GM18870 (cell line): Measurements from ENCODE around the gene ASGR1.
"Not testable (repeated sequence)": the region's sequence is repeated elsewhere in the genome, so short reads cannot be mapped to it uniquely, and the experiment has no call there.

ENCODE experiments used
- ATAC-seq: cut with Tn5 transposase; IDR thresholded peaks from one replicate; pipeline ENCODE4 v1.9.1; 2021; ENCODE audit warnings: moderate library complexity; ENCODE audit not compliant: unreplicated experiment

ASGR1 gene

DNA sequence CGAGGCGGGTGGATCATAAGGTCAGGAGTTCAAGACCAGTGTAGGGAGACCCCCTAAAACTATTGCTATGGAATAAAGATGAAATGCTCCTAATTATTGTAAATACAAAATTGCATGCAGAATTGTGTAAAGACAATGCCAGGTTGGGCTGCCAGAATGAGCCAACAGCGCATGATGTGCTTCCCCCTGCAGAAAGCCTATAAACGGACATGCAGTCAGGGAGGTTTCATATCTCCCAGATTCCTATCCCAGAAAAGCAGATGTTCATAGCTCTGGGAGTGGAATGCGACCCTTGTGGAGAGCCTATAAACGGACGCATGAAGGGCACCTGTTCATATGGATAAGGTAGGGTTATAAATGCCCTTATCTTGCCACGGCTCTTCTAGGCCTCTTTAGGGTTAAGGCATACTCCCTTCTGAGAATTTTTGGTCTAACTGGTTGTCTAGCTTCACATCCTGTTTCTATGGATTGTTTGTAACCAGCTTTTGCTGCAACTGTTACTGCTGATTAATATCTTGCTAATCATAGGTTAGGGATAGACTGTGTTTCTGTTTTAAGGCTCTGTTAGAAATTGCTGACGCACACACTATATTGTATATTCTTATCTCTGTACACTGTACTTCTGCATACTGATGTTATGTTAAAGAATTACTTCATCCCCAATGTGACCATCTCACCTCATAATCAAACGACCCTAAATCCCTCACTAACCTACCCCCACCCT, 10.2 kb downstream of the ASGR1 start:
- ATAC-seq: not testable (repeated sequence)

- ATAC-seq: no peak
These were observed 11.3 kb downstream of the ASGR1 start for GRCh38 chr17:7167832-7168231.

- ATAC-seq: no peak
These were observed 12.3 kb downstream of the ASGR1 start for GRCh38 chr17:7166873-7167272.

DNA sequence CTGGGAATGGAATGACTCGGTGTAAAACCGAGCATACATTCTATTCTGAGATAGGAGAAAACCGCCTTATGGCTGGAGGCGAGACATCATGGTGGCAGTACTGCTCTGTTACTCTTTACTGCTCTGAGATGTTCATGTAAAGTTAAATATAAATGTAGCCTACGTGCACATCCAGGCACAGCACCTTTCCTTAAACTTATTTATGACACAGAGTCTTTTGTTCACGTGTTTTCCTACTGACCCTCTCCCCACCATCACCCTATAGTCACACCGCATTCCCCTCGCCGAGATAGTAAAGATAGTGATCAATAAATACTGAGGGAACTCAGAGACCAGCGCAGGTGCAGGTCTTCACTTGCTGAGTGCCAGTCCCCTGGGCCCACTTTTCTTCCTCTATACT, 19.6 kb downstream of the ASGR1 start:
- ATAC-seq: not testable (repeated sequence)

DNA sequence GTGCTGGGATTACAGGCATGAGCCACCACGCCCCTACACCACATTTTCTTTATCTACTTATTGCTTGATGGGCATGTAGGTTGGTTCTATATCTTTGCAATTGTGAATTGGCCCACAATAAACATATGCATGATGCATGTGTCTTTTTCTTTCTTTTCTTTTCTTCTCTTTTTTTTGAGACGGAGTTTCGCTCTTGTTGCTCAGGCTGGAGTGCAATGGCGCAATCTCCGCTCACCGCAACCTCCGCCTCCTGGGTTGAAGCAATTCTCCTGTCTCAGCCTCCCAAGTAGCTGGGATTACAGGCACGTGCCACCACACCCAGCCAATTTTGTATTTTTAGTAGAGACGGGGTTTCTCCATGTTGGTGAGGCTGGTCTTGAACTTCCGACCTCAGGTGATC, 20.7 kb downstream of the ASGR1 start:
- ATAC-seq: not testable (repeated sequence)

DNA sequence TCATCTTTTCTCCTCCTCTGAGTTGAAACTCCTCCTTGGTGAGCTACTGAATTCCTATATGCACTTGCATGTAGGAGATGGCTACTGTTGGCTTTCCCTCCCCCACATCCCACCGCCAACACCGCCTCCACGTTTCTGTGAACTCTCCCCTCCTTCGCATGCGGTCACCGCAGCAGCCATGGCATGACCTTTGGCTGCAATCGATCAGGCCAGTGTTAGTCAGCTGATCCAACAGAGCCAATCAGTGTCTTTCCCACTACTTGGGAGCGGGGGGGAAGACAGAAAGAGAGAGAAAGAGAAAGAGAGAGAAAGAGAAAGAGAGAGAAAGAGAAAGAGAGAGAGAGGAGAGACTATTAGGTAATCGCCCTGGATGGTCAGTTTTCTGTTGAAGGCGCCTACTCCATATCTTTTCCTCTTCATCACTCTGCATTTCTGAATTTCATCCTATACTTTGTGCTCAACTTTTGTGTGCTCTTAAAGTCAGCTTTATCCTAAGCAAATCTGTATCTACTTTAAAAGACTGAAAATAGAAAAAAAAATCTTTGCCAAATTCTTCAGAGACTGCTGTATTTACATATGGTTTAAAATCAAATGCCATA, 22.7 kb downstream of the ASGR1 start:
- ATAC-seq: no peak

DNA sequence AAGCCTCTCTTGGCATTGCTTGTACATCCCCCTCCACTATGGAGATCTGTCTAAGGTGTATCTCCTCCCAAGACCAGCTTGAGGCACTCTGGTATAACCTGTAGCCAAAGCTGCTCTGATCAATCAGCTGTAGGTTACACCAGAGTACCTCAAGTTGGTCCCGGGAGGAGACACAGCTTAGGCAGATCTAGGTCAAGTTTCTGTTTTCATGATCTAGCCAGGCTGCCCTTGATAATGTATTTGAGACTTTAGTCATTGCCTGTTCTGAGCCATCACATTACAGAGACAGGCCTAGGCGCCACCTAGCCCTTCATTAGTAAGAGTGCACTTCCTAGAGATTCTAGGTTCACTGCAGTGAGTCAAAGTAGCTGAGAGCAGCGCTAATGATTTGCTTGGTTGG, 31.4 kb downstream of the ASGR1 start:
- no peak for ATAC-seq

GRCh38 chr17:7146115-7146514, 33.1 kb downstream of the ASGR1 start:
- ATAC-seq: no peak

DNA sequence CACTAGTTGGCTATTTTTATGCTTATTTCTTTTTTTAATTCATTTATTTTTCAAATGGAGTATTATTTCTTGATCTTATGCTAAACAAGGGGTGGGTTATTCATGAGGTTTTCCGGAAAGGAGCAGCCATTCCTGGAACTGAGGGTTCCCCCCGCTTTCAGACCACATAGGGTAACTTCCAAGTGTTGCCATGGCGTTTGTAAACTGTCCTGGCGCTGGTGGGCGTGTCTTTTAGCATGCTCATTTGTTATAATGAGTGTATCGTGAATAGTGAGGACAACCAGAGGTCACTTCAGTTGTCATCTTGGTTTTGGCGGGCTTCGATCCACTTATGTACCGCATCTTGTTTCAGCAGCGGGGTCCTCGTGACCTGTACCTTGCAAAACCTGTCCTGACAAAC, 35.0 kb downstream of the ASGR1 start:
- no peak for ATAC-seq

- ATAC-seq: no peak
These were observed 37.3 kb downstream of the ASGR1 start for GRCh38 chr17:7141824-7142223.

GRCh38 chr17:7139400-7139799, 39.8 kb downstream of the ASGR1 start:
- no peak for ATAC-seq

DNA sequence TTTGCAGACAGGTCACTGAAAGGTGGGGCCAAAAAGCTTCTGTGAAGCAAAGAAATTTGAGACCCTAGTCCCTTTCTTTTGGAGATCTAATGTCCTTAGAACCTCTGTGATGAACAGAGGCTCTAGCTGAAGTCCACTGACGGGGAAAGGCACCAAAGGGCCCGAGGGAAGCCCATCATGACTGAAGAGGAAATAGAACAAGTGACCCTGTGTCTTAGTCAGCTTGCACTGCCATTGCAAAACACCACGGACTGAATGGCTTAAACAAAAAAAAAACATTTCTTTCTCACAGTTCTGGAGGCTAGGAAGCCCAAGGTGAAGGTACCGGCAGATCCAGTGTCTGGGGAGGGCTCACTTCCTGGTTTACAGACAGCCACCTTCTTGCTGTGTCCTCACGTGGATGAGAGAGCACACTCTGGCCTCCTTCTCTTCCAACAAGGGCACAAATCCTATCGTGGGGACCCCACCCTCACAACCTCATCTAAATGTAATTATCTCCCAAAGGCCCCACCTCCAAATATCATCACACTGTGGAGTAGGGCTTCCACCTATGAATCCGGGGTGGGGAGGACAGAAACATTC, 40.3 kb downstream of the ASGR1 start:
- no peak for ATAC-seq

GRCh38 chr17:7137171-7137943, 41.8 kb downstream of the ASGR1 start:
- ATAC-seq: no peak

DNA sequence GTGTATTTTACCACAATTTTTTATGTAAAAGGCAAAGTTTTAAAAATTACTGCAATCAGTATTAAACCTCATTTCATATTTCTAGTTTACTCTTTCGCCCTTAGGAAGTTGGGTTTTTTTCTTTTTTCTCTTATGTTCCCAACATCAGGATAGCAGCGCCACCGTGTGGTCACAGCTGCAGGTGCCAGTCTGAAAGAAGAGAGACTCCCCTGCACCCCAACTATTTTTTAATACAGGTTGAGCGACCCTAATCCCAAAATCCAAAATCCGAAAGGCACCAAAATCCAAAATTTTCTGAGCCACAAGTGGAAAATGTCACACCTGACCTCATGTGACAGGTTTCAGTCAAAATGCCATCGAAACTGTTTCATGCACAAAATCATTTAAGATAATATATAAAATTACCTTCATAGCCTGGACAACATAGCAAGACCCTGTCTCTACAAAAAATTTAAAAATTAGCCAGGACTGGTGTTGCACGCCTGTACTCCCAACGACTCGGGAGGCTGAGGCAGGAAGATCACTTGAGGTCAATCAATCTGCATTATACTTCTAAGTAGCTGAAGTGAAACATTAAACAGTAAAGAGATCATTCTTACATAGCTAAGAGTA, 42.8 kb downstream of the ASGR1 start:
- ATAC-seq: no peak

DNA sequence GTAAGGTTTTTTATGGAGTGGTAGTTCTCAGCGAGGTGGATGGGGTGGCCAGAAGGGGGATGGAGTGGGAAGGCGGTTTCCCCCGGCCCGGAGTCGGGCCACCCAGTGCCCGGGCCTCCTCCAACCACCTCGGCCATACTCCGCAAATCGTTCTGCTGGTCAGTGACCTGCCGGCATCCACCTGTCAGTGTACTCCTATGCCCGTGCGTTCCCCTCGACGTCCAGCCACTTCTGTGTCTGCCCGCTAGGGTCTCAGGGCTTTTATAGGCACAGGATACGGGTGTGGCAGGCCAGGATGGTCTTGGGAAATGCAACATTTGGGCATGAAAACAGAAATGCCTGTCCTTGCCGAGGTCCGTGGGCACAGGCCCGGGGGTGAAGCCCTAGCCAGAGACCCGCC, 45.3 kb downstream of the ASGR1 start:
- no peak for ATAC-seq

GRCh38 chr17:7133424-7133823, 45.7 kb downstream of the ASGR1 start:
- ATAC-seq: no peak

- no peak for ATAC-seq
These were observed 46.6 kb downstream of the ASGR1 start for GRCh38 chr17:7132511-7133094.

- no peak for ATAC-seq
These were observed 47.8 kb downstream of the ASGR1 start for GRCh38 chr17:7131423-7131791.

- no peak for ATAC-seq
These were observed 48.3 kb downstream of the ASGR1 start for GRCh38 chr17:7130621-7131422.

- ATAC-seq: no peak
These were observed 49.9 kb downstream of the ASGR1 start for GRCh38 chr17:7129311-7129710.
